AG04449 (cell line): ENCODE results near the gene CDH15.

Source experiments
- CTCF ChIA-PET: fragments of 350-600 bp; formaldehyde crosslinking; extraction: SDS; loops from one replicate; lab custom pipeline; 2021; ENCODE audit warnings: antibody characterized with exemption; lab: Yijun Ruan, JAX
- POLR2A ChIA-PET: fragments of 400-600, 350-600 bp; formaldehyde crosslinking; extraction: SDS; loops from one replicate; lab custom pipeline; 2020; ENCODE audit warnings: antibody characterized with exemption, inconsistent platforms; lab: Yijun Ruan, JAX
- DNase-seq: peaks from one replicate; pipeline ENCODE4 v3.0.0-alpha.2; 2010; ENCODE audit warnings: low read depth, low spot score
- H3K4me3 ChIP-seq: 2 replicates; pipeline ENCODE4 v1.5.1; 2011; ENCODE audit warnings: low read depth, mild to moderate bottlenecking, control low read depth, low read length
- TF ChIP-seq, protein P1 (sequence below): IDR thresholded peaks from one replicate; pipeline ENCODE4 v1.5.1; 2011; ENCODE audit warnings: mild to moderate bottlenecking, moderate library complexity, low read length, control low read depth, inconsistent platforms; ENCODE audit not compliant: insufficient read depth; ENCODE audit errors: missing control alignments

The CDH15 gene

DNA sequence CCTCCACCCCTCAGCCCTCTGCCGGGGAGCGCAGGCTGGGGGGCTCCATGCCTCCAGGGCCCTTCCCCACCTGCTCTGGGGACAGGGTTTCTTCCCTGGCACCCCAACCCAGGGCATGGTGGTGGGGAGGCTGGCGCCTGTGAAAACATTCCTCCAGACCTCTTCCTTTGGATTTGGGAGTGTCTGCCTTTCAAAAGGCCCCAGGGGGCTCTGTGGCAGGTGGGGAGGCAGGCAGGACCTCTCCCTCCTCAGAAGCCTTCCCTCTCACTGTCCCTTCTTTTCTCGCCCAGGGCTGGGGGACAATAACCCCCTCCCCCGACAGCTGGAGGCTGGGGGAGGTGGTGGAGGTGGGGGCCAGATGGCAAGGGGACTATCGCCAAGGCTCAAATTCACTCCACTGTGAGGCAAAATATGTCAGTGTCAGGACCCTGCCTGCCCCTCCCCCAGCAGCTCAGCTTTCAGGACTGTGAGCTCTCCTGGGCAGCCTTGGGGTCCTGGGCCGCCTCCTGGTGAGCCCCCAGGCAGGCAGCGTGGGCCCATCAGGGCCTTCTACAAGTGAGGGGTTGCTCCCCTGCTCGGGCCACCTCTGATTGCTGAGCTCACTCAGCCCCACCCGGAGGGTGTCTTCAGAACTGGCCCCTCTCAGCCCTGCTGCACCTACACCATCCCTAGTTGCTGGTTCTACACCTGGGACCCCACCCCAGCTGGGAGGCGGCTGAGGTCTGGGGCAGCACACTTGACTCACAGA lies 1.8 kb downstream of the CDH15 start:
- ChIA-PET POLR2A (interaction anchor here (0.6 kb wide), 1 partner anchor 335 kb away, joined by 3 read pairs; the partner anchor contains the start of gene SPG7), CTCF (interaction anchor here (1.2 to 3.2 kb wide), 5 partner anchors 8 to 436 kb away, joined by 3 to 9 read pairs (median 5); partner anchors contain the start of gene ZNF778)

DNA sequence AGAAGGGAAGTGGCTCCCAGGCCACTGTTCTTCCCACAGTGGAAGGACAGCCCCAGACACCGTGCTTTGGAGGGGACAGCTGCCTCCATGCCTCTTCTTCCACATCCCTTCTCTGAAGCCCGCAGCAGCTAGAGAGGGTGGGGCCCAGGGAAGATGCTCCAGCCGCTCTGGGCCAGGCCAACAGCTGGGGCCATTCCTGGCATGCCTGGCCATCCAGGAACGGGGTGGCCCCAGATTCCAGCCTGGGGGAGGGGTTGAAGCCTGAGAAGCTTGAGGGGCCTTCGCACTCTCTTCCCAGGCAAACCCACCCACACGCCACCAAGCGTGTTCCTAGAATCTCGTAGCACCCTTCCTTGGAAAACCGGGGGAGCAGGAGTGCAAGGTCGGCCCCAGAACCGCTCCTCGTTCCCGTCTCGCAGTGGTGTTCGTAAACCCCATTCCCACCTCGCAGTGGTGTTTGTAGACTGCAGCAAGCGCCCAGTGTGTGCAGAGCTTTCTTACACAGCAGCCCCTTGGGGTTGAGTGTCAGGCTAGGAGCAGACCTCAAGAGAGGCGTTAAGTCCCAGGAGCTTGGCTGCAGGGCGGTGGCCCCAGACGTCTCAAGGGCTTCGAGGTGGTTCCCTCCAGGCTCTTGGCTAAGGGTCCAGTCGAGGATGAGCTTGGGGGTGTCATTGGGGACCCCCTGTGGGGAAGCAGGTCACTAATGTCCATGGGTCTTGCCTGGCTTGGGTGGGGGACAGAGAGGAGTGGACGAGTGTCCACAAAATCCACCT lies 2.7 kb downstream of the CDH15 start:
- ChIA-PET CTCF (interaction anchor here (1.2 to 3.2 kb wide), 5 partner anchors 9 to 437 kb away, joined by 3 to 9 read pairs (median 5); partner anchors contain the start of gene ZNF778), POLR2A (interaction anchor here (0.6 kb wide), 1 partner anchor 334 kb away, joined by 3 read pairs; the partner anchor contains the start of gene SPG7)
- H3K4me3 ChIP-seq, result no peak overlapping the region
- DNase-seq, result no peak
- TF ChIP-seq, protein P1, sequence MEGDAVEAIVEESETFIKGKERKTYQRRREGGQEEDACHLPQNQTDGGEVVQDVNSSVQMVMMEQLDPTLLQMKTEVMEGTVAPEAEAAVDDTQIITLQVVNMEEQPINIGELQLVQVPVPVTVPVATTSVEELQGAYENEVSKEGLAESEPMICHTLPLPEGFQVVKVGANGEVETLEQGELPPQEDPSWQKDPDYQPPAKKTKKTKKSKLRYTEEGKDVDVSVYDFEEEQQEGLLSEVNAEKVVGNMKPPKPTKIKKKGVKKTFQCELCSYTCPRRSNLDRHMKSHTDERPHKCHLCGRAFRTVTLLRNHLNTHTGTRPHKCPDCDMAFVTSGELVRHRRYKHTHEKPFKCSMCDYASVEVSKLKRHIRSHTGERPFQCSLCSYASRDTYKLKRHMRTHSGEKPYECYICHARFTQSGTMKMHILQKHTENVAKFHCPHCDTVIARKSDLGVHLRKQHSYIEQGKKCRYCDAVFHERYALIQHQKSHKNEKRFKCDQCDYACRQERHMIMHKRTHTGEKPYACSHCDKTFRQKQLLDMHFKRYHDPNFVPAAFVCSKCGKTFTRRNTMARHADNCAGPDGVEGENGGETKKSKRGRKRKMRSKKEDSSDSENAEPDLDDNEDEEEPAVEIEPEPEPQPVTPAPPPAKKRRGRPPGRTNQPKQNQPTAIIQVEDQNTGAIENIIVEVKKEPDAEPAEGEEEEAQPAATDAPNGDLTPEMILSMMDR, result no peak

More for the DNA sequence above, 1.8 kb downstream of the CDH15 start:
- TF ChIP-seq, protein P1, result no peak
- no peak for DNase-seq
- no peak overlapping the region for H3K4me3 ChIP-seq

DNA sequence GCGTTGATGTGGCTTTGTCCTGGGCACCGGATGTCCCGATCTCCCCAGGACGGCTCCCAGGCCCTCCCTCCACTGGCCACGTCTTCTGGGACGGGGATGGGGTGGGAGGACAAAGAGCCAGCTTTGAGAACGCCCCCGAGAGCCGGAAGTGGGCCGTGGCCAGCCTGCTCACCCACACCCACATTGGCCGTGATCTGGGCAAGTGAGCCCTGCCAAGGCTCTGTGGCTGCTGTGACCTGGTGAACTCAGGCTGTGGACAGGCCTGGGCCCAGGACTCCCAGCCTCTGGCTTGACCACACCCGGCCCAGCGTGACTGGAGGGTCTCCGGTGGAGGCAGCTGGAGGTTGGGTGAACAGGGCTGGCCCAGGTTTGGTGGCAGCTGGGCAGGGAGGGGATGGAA lies 3.3 kb downstream of the CDH15 start:
- POLR2A ChIA-PET, result no interaction called here
- CTCF ChIA-PET, result interaction anchor here (1.4 to 3.2 kb wide), 4 partner anchors 10 to 43 kb away, joined by 3 to 9 read pairs (median 5); partner anchors contain the start of gene ZNF778
- DNase-seq, result no peak
- TF ChIP-seq, protein P1, result no peak
- no peak overlapping the region for H3K4me3 ChIP-seq

DNA sequence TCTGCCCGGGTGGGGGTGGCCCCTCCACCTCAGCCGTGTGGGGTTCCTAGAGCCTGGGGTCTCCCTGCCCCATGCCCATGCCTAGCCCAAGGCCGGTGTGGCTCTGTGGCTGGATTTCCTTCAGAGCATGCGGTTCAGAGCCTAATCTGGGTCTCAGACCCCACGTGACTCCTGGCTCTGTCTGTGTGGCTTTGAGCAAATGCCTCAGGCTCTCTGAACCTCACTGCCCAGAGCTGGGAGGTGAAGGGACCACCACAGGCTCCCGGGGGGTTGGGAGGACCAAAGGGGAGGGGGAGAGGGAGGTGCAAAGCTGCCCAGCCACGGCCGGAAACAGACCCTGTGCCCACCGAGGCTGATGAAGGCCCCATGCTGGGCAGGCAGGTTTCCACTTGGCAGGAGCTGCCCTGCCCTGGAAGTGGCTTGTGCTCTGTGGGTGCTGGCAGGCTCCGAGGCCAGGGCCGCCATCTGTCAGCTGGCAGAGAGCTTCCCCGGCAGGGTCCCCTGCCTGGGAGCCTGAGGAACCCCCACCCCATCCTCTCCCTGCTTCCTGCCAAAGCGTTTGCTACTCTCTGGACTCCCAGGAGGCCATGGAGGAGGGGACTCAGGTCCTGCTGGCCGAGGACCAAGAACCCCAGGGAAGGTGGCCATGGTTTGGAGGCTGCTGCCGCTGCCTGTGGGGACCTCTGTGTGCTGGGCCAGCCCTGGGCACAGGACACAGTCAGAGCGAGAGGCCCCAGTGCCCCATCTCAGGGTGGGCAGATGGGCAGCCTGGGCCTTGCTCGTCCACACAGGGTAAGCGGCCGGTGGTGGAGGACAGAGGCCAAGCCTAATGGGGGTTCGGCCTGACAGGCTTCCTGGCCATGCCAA lies 4.0 kb downstream of the CDH15 start:
- CTCF ChIA-PET, result interaction anchor here (3.0 to 3.2 kb wide), 2 partner anchors 8 to 11 kb away, joined by 9 to 35 read pairs; no protein-coding TSS in a partner anchor
- POLR2A ChIA-PET, result no interaction called here
- H3K4me3 ChIP-seq, result no peak overlapping the region

DNA sequence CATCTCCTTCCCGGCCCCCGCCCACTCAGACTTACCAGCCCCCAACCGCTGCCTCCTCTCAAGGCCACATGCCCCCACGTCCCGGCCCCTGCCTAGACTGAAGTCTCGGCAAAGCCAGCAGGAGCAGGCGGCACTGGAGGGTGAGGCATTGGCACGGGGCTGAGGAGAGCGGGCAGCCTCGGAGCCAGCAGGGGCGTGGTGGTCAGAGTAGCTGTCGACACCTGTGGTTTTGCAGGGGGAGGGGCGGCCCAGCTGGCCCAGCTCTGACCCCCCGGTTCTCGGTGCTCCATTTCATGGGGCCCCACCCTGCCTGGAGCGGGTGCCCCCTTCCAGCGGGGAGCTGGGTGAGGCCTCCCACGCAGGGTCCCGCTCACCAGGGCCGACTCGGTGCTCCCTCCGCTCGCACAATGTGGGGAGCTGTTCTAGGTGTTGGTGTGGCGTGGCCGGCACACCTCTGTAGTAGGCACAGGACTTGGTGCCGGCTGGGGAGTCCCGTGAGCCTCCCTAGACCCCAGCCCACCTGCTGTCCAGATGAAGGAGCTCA lies 4.7 kb downstream of the CDH15 start:
- no peak overlapping the region for H3K4me3 ChIP-seq
- DNase-seq, result no peak
- TF ChIP-seq, protein P1, result no peak
- POLR2A ChIA-PET, result interaction anchor here (0.7 kb wide), 1 partner anchor 9 kb away, joined by 3 read pairs; no protein-coding TSS in a partner anchor
- CTCF ChIA-PET, result interaction anchor here (0.9 to 3.2 kb wide), 4 partner anchors 8 to 433 kb away, joined by 3 to 35 read pairs (median 6); no protein-coding TSS in a partner anchor

More for the DNA sequence above, 4.0 kb downstream of the CDH15 start:
- DNase-seq, result no peak
- TF ChIP-seq, protein P1, result no peak
